GM12865 (cell line): ENCODE results near the gene MEGF10.
A peak's percentile ranks its signal among the peaks of the same experiment; 100 is the strongest.

ENCODE experiments used
- DNase-seq: peaks from one replicate; pipeline ENCODE4 v3.0.0; 2010; ENCODE audit warnings: low read depth
- H3K4me3 ChIP-seq: 2 replicates; pipeline ENCODE4 v1.5.1; 2011; ENCODE audit warnings: mild to moderate bottlenecking, low read depth, low read length, control low read depth
- CTCF ChIP-seq: IDR thresholded peaks from 2 replicates; pipeline ENCODE4 v1.5.1; 2011; ENCODE audit warnings: low read length, control low read depth, low read depth, inconsistent platforms; ENCODE audit not compliant: insufficient read depth; ENCODE audit errors: missing control alignments

The MEGF10 gene

GRCh38 chr5:127441799-127442484 lies 151.3 kb downstream of the MEGF10 start:
- peak; percentile 3 for TF ChIP-seq CTCF
- peak; percentile 9 for DNase-seq
- H3K4me3 ChIP-seq = no peak overlapping the region

GRCh38 chr5:127444171-127444570 lies 153.6 kb downstream of the MEGF10 start:
- H3K4me3 ChIP-seq = no peak overlapping the region
- no peak for DNase-seq
- no peak for TF ChIP-seq CTCF

- H3K4me3 ChIP-seq = no peak overlapping the region
- DNase-seq = no peak
- TF ChIP-seq CTCF = no peak
These were observed 154.7 kb downstream of the MEGF10 start for GRCh38 chr5:127445328-127445727.

GRCh38 chr5:127446626-127447025 lies 156.0 kb downstream of the MEGF10 start:
- DNase-seq = no peak
- no peak for TF ChIP-seq CTCF
- no peak overlapping the region for H3K4me3 ChIP-seq

GRCh38 chr5:127447827-127448226 lies 157.2 kb downstream of the MEGF10 start:
- no peak for DNase-seq
- no peak overlapping the region for H3K4me3 ChIP-seq

GRCh38 chr5:127450046-127450445 lies 159.4 kb downstream of the MEGF10 start:
- DNase-seq = no peak
- no peak for TF ChIP-seq CTCF
- no peak overlapping the region for H3K4me3 ChIP-seq

More at GRCh38 chr5:127447827-127448226, 157.2 kb downstream of the MEGF10 start:
- no peak for TF ChIP-seq CTCF

- no peak overlapping the region for H3K4me3 ChIP-seq
- DNase-seq = no peak
- TF ChIP-seq CTCF = no peak
These were observed 160.5 kb downstream of the MEGF10 start for GRCh38 chr5:127451096-127451495.
